ENCODE data around the gene CHD9. TPM values are rescaled to one million over a fixed set of nuclear protein-coding genes. Genes with fewer than 3 reads are reported as not detected.

CHD9 gene
- 63.6 and 72.9 TPM in 2 replicates for total RNA-seq

GRCh38 chr16:53054670-53055485 lies at the start of gene CHD9:
TSS of gene CHD9 (plus strand) at chr16:53054991. CDS start at chr16:53156090, 101,099 bp downstream.

GRCh38 chr16:53052519-53053501 lies 2.0 kb upstream of the CHD9 start, which contains the start of gene CHD9NB:
TSS of gene CHD9NB (minus strand) at chr16:53052897. CDS start at chr16:53044158, 8,739 bp downstream.

Small RNA genes within 50 kb of the gene (small RNA-seq; reads per million reads assigned to genes)
- not detected for gene RF01210
- gene RNA5SP427, result not detected

Other genes with a start within 250 kb of the CHD9 start
- gene CHD9NB, start 2.1 kb upstream of the CHD9 start, total RNA-seq, result 0.98 and 1.8 TPM in 2 replicates